Retinal pigment epithelial cell (primary cell): Measurements from ENCODE around the gene NUP214.

Experiments used
- DNase-seq: peaks from one replicate; pipeline ENCODE4 v3.0.0-alpha.2; 2010; ENCODE audit warnings: low read depth
- H3K4me3 ChIP-seq: 2 replicates; pipeline ENCODE4 v1.5.1; 2011; ENCODE audit warnings: mild to moderate bottlenecking, low read length, control low read depth, moderate library complexity
- TF ChIP-seq, protein P1 (sequence below): conservative IDR thresholded peaks from 2 replicates; pipeline ENCODE4 v1.5.1; 2011; ENCODE audit warnings: low read depth, low read length, control low read depth, inconsistent platforms

The NUP214 gene

DNA sequence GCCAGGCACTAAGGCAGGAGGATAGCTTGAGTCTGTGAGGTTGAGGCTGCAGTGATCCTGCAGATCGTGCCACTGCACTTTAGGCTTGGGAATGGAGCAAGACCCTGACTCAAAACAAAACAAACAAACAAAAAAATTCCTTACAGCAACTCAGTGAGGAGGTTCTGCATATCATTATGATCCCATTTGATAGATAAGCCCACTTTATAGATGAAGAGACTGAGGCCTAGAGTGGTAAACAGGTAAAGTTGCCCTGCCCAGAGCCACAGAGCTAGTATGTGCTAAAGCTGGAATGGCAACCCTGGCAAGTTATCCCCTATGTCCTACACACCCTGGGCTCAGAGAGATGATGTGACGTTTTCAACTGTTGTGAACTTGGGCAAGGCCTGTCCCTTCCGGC lies 21.9 kb upstream of the NUP214 start:
- H3K4me3 ChIP-seq, result no peak overlapping the region
- TF ChIP-seq, protein P1, sequence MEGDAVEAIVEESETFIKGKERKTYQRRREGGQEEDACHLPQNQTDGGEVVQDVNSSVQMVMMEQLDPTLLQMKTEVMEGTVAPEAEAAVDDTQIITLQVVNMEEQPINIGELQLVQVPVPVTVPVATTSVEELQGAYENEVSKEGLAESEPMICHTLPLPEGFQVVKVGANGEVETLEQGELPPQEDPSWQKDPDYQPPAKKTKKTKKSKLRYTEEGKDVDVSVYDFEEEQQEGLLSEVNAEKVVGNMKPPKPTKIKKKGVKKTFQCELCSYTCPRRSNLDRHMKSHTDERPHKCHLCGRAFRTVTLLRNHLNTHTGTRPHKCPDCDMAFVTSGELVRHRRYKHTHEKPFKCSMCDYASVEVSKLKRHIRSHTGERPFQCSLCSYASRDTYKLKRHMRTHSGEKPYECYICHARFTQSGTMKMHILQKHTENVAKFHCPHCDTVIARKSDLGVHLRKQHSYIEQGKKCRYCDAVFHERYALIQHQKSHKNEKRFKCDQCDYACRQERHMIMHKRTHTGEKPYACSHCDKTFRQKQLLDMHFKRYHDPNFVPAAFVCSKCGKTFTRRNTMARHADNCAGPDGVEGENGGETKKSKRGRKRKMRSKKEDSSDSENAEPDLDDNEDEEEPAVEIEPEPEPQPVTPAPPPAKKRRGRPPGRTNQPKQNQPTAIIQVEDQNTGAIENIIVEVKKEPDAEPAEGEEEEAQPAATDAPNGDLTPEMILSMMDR, result no peak
- DNase-seq, result no peak

DNA sequence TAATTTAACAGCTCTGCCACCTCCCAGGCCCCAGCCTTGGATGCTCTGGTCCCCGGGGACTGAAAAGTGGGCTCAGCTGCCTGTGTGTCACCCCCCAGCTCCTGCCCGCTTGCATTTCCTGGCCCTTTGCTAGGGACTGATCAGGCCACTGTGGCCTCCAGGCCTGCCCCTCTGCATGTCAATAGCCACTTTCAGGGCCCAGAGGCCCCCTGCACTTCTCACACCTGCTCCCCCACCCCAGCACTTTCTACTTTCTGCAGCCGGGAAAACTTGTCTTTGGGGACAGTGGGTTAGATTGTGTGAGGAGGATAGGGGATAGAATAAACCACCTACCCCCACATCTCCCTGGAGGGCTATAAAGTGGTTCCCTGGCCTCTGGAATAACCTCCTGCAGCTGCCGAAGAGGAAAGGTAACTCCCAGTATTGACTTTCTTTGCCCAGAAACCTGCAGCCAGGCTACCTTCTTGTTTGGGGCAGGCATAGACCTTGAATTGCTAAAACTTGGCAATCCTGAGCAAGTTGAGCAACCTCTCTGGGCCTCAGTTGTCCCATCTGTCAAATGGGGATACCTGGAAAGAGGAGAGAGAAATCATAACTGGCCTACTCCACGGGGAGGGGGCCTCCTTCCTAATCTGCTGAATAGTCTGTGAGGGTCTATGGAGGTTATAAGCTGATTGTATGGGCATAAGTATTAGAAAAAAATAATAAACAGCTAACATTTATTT lies 21.2 kb upstream of the NUP214 start:
- DNase-seq, result no peak
- TF ChIP-seq, protein P1, result no peak

DNA sequence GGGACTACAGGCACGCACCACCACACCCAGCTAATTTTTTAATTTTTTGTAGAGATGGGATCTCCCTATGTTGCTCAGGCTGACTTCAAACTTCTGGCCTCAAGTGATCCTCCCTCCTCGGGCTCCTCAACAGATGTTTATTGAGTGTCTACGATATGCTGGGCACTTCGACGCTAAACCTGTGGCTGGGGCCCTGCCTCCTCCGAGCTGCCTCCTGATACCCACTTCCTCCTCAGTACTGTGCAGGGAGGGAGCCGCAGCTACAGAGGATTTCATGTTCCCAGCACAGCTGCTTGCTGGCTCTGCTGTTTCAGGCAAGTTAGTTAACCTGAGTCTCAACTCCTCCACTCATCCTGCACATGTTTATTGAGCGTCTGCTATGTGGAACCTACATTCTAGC lies 19.4 kb upstream of the NUP214 start:
- no peak overlapping the region for H3K4me3 ChIP-seq
- DNase-seq, result no peak
- TF ChIP-seq, protein P1, result no peak

More for the DNA sequence above, 21.2 kb upstream of the NUP214 start:
- H3K4me3 ChIP-seq, result no peak overlapping the region

DNA sequence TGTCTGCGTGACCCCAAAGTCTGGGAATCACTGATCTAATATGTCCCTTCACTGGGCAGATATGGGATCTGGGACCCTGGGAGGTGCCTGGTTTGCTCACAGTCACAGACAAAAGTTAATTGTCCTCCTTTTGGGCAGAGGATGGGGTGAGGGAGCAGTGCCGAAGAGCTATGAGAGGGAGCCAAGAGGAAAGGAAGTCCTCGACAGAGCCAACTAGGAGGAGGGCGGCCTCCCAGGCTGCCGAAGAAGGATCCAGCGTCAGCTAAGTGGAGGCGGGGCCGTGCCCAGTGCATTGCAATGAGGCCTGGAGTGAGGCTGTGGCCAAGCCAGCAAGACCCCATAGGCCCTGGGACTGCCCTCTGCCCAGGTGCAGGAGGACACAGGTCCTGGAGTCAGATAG lies 17.6 kb upstream of the NUP214 start:
- H3K4me3 ChIP-seq, result no peak overlapping the region
- DNase-seq, result no peak
- TF ChIP-seq, protein P1, result no peak

DNA sequence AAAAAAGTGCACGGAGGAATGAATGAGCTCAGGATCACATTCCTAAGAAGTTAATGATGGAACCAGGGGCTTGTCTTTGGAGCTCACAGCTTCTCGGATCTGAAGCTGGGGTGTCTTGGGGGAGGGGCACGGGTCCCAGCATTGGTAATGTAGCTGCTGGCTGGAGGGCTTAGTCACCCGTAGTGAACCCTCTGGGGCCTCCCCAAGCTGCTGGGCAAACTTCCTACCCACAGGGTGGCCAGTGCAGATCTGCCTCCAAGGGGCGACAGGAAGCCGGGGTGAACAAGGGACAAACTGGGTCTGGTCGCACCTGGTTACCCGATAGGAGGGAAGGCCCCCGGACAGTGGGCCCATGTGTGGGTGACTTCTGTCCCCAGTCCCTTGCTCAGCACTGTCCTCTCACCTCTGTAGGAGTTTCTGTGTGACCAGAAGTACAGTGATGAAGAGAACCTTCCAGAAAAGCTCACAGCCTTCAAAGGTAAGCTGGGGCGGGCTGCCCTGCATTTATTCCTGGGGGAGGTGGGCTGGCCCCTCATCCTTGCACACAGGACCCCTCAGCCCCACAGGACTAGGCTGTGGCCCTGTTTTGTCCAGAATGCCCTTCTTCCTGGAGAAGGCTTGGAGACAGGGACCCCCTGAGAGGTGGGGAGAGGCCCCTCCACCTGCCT lies 14.1 kb upstream of the NUP214 start:
- TF ChIP-seq, protein P1, result no peak
- no peak for DNase-seq
- H3K4me3 ChIP-seq, result no peak overlapping the region

DNA sequence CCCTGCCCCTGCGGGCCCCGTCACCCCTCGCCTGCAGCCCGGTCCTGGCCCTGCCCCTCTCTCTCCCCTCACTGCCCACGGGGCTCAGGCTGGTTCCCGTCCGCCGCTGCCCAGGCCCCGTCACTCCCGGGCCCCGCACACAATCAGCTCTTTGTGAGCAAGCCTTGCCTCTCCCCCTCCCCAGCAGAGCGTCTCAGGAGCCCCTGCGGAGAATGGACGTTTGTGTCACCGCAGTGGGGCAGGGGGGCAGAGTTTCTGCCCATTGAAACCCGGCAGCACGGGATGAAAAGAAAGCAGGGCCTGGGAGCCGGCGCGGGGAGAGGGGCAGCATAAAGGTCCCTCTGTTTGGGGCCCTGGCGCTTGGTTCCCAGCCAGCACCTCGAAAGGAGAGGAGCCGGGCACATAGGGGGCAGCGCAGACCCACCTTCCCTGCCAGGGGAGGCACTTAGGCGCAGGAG lies 13.5 kb upstream of the NUP214 start:
- TF ChIP-seq, protein P1, result no peak
- no peak overlapping the region for H3K4me3 ChIP-seq
- no peak for DNase-seq
